ENCODE results near the gene GNAQ.

Gene GNAQ

DNA sequence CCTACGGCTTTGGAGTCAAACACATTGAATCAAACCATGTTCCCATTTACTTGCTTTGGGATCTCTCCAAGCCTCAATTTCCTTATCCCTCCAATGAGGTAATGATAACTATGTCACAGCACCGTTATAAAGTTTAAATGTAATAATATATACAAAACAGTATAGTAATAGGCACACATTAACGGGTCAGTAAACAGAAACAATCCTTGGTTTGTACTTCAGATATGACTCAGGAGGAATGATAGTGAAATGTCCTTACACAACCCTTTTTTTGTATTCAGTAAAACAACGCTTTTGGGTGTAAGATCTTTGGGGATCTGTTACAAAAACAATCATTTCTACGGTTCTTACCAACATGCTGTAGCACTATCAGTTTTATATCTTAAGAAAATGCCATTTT is 205.0 kb downstream of the GNAQ start:
- WGBS: 94% methylated on average over 3 of the region's 5 CpGs
- H3K9me3 ChIP-seq (ENCODE audit: insufficient read depth, low read depth, low read length): no peaks in the 10 kb centered on the region
- H3K4me3 ChIP-seq (ENCODE audit: low read length): no peak overlapping the region
- no peaks in the 10 kb centered on the region for H3K36me3 ChIP-seq (ENCODE audit: insufficient read depth, low read length)
- no peak overlapping the region for H3K27ac ChIP-seq (ENCODE audit: low read depth, low read length)
- no peak overlapping the region for H3K9ac ChIP-seq (ENCODE audit: low read depth, low read length)
- no peaks in the 10 kb centered on the region for H3K27me3 ChIP-seq (ENCODE audit: insufficient read depth, low read length)
- H3K4me1 ChIP-seq (ENCODE audit: insufficient read depth, low read length): 0 out of 2 replicates have a peak, but pooled peaks cover 3% of the 10 kb centered on the region

- Histone ChIP-seq H3K27me3 (ENCODE audit: insufficient read depth, low read length) (no peaks in the 10 kb centered on the region), H3K4me3 (ENCODE audit: low read length) (no peak overlapping the region), H3K9ac (ENCODE audit: low read depth, low read length) (no peak overlapping the region), H3K9me3 (ENCODE audit: insufficient read depth, low read depth, low read length) (no peaks in the 10 kb centered on the region), H3K27ac (ENCODE audit: low read depth, low read length) (no peak overlapping the region), H3K36me3 (ENCODE audit: insufficient read depth, low read length) (no peaks in the 10 kb centered on the region), H3K4me1 (ENCODE audit: insufficient read depth, low read length) (0 out of 2 replicates have a peak, but pooled peaks cover 3% of the 10 kb centered on the region)
- WGBS: 87% methylated on average over 2 of the region's 2 CpGs
Measured at GRCh38 chr9:77826116-77826515, 205.5 kb downstream of the GNAQ start.

DNA sequence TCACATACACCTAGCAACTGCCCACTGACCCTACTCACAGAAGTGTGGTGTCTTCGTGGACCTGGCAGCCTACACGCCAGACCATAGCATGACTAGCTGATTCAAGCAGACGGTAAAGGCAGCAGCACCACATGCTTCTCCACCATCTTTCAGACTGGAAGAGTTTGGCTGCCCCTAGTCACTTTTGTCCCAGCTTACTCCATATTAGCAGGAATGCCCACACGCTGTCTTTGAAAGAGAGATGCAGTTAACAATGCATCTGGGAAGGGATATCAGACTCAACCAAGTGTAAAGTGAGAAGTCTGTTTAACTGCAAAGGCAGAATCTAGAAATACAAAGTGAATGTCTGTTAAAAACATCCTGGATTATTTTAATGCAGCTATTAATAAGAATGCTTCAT is 206.2 kb downstream of the GNAQ start:
- H3K36me3 ChIP-seq (ENCODE audit: insufficient read depth, low read length): no peaks in the 10 kb centered on the region
- H3K4me1 ChIP-seq (ENCODE audit: insufficient read depth, low read length): 0 out of 2 replicates have a peak, but pooled peaks cover 3% of the 10 kb centered on the region
- H3K9me3 ChIP-seq (ENCODE audit: insufficient read depth, low read depth, low read length): no peaks in the 10 kb centered on the region
- 94% methylated on average over 4 of the region's 4 CpGs for WGBS
- H3K27me3 ChIP-seq (ENCODE audit: insufficient read depth, low read length): no peaks in the 10 kb centered on the region
- no peak overlapping the region; the same call in 1 of the 2 replicates for H3K27ac ChIP-seq (ENCODE audit: low read depth, low read length)
- H3K4me3 ChIP-seq (ENCODE audit: low read length): no peak overlapping the region
- no peak overlapping the region for H3K9ac ChIP-seq (ENCODE audit: low read depth, low read length)

DNA sequence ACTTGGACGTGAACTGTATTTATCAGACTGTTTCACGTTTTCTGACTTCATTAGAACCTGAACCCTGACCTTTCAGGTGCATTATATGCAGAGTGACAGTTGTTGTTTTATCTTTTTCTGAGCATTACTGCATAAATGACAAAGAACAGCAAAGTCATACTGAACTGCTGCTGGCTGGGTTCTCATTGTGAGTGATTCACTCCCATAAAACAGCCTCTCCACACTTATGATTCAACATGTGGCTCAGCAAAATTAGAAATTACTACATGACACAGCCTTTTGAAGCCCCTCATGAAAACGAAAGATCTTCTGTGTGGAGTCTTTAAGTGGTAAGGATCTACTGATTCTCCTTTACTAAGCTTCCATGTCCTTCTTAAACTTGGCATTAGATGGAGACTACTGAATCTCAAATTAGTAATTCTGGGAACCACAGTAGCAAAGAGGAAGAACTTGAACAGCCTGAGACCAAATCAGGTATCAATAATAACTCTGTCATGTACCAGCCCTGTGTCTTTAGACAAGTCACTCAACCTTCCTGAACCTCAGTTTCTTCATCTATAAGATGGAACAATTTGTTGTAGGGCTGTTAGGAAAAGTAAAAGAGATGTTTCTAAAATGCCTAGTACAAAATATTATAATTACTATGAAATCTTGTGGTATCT is 211.2 kb downstream of the GNAQ start:
- H3K4me3 ChIP-seq (ENCODE audit: low read length): no peak overlapping the region
- WGBS: 96% methylated on average over 2 of the region's 3 CpGs
- H3K36me3 ChIP-seq (ENCODE audit: insufficient read depth, low read length): no peaks in the 10 kb centered on the region

GRCh38 chr9:77819657-77820056 is 212.0 kb downstream of the GNAQ start:
- Histone ChIP-seq H3K9ac (ENCODE audit: low read depth, low read length) (no peak overlapping the region), H3K4me1 (ENCODE audit: insufficient read depth, low read length) (no peaks in the 10 kb centered on the region), H3K27me3 (ENCODE audit: insufficient read depth, low read length) (no peaks in the 10 kb centered on the region), H3K36me3 (ENCODE audit: insufficient read depth, low read length) (peaks cover 6% of the 10 kb centered on the region; the same call in 1 of the 2 replicates), H3K9me3 (ENCODE audit: insufficient read depth, low read depth, low read length) (no peaks in the 10 kb centered on the region), H3K4me3 (ENCODE audit: low read length) (no peak overlapping the region), H3K27ac (ENCODE audit: low read depth, low read length) (no peak overlapping the region)
- no CpG with 5 or more reads among the region's 1 CpG for WGBS

More for the DNA sequence above, 211.2 kb downstream of the GNAQ start:
- H3K27ac ChIP-seq (ENCODE audit: low read depth, low read length): no peak overlapping the region
- H3K4me1 ChIP-seq (ENCODE audit: insufficient read depth, low read length): 0 out of 2 replicates have a peak, but pooled peaks cover under 1% of the 10 kb centered on the region
- no peak overlapping the region for H3K9ac ChIP-seq (ENCODE audit: low read depth, low read length)
- no peaks in the 10 kb centered on the region for H3K9me3 ChIP-seq (ENCODE audit: insufficient read depth, low read depth, low read length)
- H3K27me3 ChIP-seq (ENCODE audit: insufficient read depth, low read length): no peaks in the 10 kb centered on the region

GRCh38 chr9:77817590-77818311 is 213.9 kb downstream of the GNAQ start:
- H3K27me3 ChIP-seq (ENCODE audit: insufficient read depth, low read length): no peaks in the 10 kb centered on the region
- H3K36me3 ChIP-seq (ENCODE audit: insufficient read depth, low read length): peaks cover 11% of the 10 kb centered on the region; the same call in 1 of the 2 replicates
- H3K9me3 ChIP-seq (ENCODE audit: insufficient read depth, low read depth, low read length): no peaks in the 10 kb centered on the region
- H3K9ac ChIP-seq (ENCODE audit: low read depth, low read length): no peak overlapping the region
- WGBS: 93% methylated on average over 7 of the region's 7 CpGs
- H3K4me1 ChIP-seq (ENCODE audit: insufficient read depth, low read length): no peaks in the 10 kb centered on the region
- no peak overlapping the region for H3K27ac ChIP-seq (ENCODE audit: low read depth, low read length)
- H3K4me3 ChIP-seq (ENCODE audit: low read length): no peak overlapping the region

DNA sequence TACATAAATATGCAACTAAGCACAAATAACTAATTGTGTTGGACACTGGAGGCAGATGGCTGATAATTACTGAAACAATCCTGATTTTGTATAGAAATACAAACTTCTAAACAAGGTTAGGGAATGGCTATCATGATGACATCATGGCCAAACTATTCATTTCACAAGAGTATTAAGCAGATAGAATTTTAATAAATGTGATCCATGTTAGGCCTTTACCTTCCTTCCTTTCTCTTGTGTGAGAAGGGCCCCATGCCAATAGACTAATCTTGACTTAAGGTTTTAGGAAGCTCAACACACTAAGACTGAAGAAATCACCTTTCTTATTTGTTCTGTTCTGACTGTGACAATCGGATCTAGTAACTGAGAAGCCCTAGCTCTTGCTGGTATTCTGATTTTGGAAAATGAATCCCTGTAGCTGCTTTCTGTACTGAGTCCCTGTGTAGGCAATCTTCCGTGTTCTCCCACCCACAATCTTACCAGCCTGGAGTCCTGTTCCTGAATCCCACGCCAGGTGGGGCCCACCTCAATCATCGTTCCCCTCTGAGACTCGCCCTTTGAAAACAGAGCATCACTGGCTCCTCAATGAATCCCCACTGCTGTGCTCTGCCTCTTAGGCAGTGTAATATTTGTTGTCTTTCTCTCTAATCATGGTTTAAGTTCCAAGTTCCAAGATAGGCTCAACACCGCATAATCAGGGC is 214.8 kb downstream of the GNAQ start:
- no peaks in the 10 kb centered on the region for H3K27me3 ChIP-seq (ENCODE audit: insufficient read depth, low read length)
- H3K9ac ChIP-seq (ENCODE audit: low read depth, low read length): no peak overlapping the region
- H3K4me1 ChIP-seq (ENCODE audit: insufficient read depth, low read length): no peaks in the 10 kb centered on the region
- no peak overlapping the region for H3K27ac ChIP-seq (ENCODE audit: low read depth, low read length)
- H3K4me3 ChIP-seq (ENCODE audit: low read length): no peak overlapping the region
- H3K9me3 ChIP-seq (ENCODE audit: insufficient read depth, low read depth, low read length): no peaks in the 10 kb centered on the region
- H3K36me3 ChIP-seq (ENCODE audit: insufficient read depth, low read length): peaks cover 11% of the 10 kb centered on the region; the same call in 1 of the 2 replicates
- WGBS: 92% methylated on average over 6 of the region's 6 CpGs

GRCh38 chr9:77815260-77815659 is 216.4 kb downstream of the GNAQ start:
- H3K36me3 ChIP-seq (ENCODE audit: insufficient read depth, low read length): peaks cover 11% of the 10 kb centered on the region; the same call in 1 of the 2 replicates
- H3K4me1 ChIP-seq (ENCODE audit: insufficient read depth, low read length): no peaks in the 10 kb centered on the region
- no peak overlapping the region for H3K9ac ChIP-seq (ENCODE audit: low read depth, low read length)
- no peak overlapping the region for H3K27ac ChIP-seq (ENCODE audit: low read depth, low read length)
- no peaks in the 10 kb centered on the region for H3K9me3 ChIP-seq (ENCODE audit: insufficient read depth, low read depth, low read length)
- H3K27me3 ChIP-seq (ENCODE audit: insufficient read depth, low read length): no peaks in the 10 kb centered on the region
- H3K4me3 ChIP-seq (ENCODE audit: low read length): no peak overlapping the region
- 90% methylated on average over 2 of the region's 2 CpGs for WGBS

GRCh38 chr9:77811832-77812231 is 219.8 kb downstream of the GNAQ start:
- no peaks in the 10 kb centered on the region for H3K9me3 ChIP-seq (ENCODE audit: insufficient read depth, low read depth, low read length)
- no peaks in the 10 kb centered on the region for H3K27me3 ChIP-seq (ENCODE audit: insufficient read depth, low read length)
- no peak overlapping the region for H3K9ac ChIP-seq (ENCODE audit: low read depth, low read length)
- WGBS: 100% methylated on average over 1 of the region's 1 CpG
- no peaks in the 10 kb centered on the region for H3K4me1 ChIP-seq (ENCODE audit: insufficient read depth, low read length)
- H3K27ac ChIP-seq (ENCODE audit: low read depth, low read length): no peak overlapping the region
- H3K4me3 ChIP-seq (ENCODE audit: low read length): no peak overlapping the region
- peaks cover 16% of the 10 kb centered on the region; the same call in 1 of the 2 replicates for H3K36me3 ChIP-seq (ENCODE audit: insufficient read depth, low read length)

DNA sequence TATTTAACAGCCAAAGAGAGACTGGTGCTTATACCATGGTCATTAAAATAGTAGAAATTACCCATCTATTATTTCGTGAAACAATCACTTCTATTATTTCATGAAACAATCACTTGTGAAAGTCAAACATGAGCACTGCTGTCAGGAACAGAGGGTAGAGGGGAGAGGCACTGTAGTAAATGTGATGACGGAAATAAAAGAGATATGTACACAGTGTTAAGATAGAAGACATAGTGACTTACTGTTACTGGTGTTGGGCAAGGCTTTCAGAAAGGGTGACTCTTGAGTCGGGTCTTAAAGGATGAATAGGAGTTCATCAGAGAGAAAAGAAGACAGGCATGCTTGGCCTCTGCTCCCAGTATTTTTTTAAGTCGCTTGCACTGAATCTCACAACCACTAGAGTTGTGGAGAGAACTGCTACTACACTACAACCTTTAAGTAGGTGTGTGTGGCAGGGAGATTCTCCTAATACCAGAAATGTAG is 220.9 kb downstream of the GNAQ start:
- no peak overlapping the region for H3K4me3 ChIP-seq (ENCODE audit: low read length)
- H3K9me3 ChIP-seq (ENCODE audit: insufficient read depth, low read depth, low read length): no peaks in the 10 kb centered on the region
- no peak overlapping the region for H3K9ac ChIP-seq (ENCODE audit: low read depth, low read length)
- peaks cover 16% of the 10 kb centered on the region; the same call in 1 of the 2 replicates for H3K36me3 ChIP-seq (ENCODE audit: insufficient read depth, low read length)
- WGBS: 89% methylated on average over 2 of the region's 4 CpGs
- no peaks in the 10 kb centered on the region for H3K27me3 ChIP-seq (ENCODE audit: insufficient read depth, low read length)
- no peak overlapping the region for H3K27ac ChIP-seq (ENCODE audit: low read depth, low read length)
- H3K4me1 ChIP-seq (ENCODE audit: insufficient read depth, low read length): no peaks in the 10 kb centered on the region

DNA sequence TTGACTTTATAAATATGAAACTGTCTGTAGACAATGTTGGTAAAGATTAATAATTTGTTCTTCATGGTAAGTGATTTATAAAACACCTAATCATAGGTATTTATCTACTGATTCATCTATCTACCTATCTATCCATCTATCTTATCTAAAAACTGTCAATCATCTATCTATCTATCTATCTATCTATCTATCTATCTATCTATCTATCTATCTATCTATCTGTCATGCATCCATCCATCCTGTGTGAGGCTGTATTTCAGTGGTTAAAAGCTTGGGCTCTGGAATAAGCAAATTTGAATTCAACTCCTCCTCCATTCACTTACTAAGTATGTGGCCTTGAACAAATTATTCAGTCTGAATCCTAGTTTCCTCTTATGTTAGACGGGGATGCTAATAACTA is 221.6 kb downstream of the GNAQ start:
- no CpG with 5 or more reads among the region's 1 CpG for WGBS

More for the DNA sequence above, 221.6 kb downstream of the GNAQ start:
- Histone ChIP-seq H3K9ac (ENCODE audit: low read depth, low read length) (no peak overlapping the region), H3K4me1 (ENCODE audit: insufficient read depth, low read length) (no peaks in the 10 kb centered on the region), H3K36me3 (ENCODE audit: insufficient read depth, low read length) (peaks cover 14% of the 10 kb centered on the region; the same call in 1 of the 2 replicates), H3K4me3 (ENCODE audit: low read length) (no peak overlapping the region), H3K27ac (ENCODE audit: low read depth, low read length) (no peak overlapping the region), H3K9me3 (ENCODE audit: insufficient read depth, low read depth, low read length) (no peaks in the 10 kb centered on the region), H3K27me3 (ENCODE audit: insufficient read depth, low read length) (no peaks in the 10 kb centered on the region)

Data from HUES64 (cell line).